T-helper 2 cell (primary cell): Measurements from ENCODE around the gene FHAD1.
A peak's percentile ranks its signal among the peaks of the same experiment; 100 is the strongest.
"Not testable (repeated sequence)": the region's sequence is repeated elsewhere in the genome, so short reads cannot be mapped to it uniquely, and the experiment has no call there.

Experiments
- DNase-seq, 5 experiments: peaks; one replicate each; pipeline versions ENCODE4 v3.0.0 to v3.0.0-alpha.2; 2012 to 2022

Gene FHAD1

DNA sequence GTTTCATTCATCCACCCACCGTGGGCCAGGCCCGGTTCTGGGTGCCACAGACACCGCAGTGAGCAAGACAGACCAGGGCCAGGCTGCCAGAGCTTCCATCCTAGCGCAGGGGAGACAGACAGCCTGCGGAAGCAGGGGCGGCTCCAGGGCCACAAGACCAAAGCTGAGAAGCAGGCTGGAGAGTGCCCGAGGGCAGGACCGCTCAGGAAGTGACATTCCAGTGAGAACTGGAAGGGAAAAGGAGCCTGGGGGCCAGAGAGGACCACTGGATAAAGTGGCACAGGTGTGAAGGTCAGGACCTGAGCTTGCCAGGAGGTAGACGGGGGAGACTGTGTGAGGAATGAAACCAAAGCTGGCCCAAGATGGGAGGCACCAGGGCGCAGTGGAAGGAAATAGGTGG, 103.1 kb downstream of the FHAD1 start:
- no peak for DNase-seq

DNA sequence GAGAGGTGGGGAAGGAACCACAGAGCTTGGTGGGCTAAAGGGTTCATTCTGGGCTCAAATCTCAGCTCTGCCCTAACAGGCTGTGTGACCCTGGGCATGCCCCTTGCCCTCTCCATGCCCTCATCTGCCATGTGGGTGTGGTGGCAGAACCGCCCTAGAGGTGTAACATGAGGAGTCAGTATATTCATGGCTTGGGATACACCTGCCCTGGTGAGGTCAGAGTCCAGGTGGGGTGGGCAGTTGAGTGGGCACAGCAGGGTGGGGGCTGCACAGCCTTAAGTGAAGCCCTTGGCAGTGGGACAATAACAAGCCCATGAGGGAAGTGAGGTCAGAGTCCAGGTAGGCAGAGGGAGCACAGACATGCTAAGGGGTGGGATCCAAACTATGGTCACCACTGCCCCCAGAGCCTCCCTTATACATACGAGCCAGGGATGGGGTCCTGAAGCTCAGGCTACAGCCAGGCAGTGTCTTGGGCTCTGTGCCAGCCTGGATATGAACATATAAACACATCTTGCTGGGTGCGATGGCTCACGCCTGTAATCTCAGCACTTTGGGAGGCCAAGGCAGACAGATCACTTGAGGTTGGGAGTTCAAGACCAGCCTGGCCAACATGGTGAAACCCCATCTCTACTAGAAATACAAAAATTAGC, 103.7 kb downstream of the FHAD1 start:
- DNase-seq: no peak

DNA sequence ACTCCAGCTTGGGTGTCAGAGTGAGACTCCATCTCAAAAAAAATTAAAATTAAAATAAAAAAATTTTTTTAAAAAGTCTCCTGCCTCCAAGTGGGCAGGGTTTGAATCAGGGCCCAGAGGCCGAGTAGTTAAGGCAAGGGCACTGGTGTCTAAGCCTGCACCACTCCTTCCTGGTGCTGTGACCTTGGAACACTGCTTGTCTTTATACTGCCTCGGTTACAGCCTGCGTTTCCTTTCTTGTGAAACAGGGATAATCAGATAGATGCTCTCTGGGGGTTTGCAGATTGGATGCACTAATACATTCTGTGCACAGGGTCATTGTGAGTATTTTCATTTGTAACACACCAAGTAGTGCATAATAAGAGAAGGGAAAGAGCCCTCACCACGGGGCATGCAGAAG, 104.3 kb downstream of the FHAD1 start:
- DNase-seq: no peak

DNA sequence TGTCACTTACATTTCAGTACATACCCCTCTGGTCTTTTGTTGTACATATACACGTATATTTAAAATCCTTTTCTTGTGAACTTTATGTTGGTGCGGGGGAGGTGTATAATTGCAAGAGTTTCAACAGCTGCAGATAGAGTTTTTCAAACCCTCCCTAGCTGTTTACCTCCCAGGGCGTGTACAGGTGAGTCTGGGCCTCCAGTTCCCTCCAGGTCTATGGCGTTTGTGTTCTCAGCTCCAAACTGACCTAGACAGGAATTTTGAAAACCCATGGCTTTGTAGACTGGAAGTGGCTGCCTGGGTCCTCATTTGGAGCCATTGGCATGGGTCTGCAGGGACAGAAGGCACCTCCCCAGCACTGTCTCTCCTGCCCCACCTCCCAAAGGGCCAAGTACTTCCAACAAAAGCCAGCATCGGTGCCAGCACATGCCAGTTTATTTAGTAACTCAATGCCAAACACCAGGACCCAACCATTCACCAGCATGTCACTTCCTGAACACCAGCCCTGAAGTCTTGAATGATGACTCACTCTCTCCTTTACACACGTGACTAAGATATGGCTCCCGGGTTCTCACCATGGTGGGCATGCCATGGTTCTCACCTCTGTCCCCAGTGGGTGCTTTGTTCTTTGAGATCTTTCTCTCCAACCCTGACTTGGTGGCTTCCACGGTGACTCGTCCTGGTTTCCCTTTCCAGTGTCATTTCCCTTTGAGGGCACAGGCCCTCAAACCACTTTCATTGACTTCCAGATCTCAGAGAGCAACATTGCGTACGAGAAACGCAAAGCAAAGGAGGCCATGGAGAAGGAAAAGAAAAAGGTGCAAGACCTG, 105.3 kb downstream of the FHAD1 start:
- peak in 2 of 5 experiments; percentile 59 to 74 for DNase-seq

DNA sequence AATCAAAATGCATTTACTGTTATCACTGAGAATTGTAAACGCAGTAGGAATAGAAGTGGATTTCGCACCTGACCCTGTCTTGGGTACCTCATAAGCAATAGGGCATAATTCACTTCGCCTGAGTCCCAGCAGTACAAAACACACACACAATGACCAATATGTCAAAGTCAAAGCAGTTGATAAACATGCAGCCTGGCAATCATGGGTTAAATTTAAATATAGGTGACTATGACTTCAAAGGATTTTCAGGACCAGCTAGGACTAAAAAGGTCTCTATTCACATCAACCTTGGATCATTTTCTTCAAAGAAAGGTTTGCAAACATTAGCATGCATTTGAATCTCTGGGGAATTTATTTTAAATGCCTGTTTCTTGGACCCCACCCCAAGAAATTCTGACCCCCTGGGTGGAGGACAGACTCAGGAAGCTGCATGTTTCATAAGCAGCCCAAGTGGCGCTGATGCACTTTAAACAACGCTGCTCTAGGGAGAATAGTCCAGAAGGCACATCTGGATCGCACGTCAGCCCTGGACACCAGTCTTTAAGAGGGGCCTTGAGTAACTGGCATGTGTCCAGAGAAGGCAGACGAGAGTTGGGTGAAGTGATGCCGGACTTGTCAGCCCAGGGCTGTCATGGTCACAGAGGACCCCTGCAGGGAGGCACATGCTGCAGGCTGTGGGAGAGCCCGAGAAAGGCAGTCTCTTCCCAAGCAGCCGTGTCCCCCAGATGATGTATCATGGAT, 107.0 kb downstream of the FHAD1 start:
- no peak for DNase-seq

DNA sequence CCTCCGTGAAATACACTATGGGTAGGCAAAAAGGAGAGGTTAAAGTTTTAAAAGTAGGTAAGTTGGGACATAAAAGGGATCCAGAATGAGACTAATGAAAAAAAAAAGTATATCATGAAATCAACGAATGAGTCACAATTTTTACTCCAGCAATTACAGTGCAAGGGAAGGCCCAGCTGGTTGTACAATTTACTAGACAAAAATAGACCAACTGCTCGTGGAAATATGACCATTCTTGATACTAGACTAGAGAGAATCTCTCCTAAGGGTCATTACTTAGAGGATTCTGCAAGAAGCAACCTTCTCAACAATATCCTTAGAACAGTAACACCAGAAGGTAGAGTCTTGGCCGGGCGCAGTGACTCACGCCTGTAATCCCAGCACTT, 107.5 kb downstream of the FHAD1 start:
- DNase-seq: no peak

DNA sequence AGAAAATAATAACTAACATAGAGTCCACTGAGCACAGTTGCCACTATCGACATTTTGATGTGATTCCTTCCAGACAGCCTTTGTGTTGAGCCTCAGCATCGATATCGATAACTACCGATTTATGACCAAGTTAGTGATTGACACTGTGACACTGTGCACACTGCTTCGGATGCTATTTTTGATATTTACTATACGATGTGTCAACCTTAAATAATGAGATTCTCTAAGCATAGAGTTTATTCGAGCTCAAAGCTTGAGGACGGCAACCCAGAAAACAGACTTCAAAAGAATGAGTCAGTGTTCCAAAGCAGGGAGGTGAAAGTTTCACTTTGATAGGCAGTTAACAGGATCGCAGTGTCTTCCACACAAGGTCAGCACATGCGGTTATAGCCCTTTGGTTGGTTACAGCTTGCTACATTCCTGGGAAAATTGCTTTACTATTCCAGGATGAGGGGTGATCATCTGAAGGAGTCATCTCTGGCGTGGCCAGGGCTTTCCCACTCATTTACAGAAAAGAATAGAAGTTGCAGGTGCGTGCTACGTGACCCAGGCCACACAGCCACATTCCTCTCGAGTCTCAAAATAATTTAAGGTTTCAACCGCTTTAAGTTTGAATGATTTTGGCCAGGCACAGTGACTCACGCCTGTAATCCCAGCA, 109.1 kb downstream of the FHAD1 start:
- no peak for DNase-seq

DNA sequence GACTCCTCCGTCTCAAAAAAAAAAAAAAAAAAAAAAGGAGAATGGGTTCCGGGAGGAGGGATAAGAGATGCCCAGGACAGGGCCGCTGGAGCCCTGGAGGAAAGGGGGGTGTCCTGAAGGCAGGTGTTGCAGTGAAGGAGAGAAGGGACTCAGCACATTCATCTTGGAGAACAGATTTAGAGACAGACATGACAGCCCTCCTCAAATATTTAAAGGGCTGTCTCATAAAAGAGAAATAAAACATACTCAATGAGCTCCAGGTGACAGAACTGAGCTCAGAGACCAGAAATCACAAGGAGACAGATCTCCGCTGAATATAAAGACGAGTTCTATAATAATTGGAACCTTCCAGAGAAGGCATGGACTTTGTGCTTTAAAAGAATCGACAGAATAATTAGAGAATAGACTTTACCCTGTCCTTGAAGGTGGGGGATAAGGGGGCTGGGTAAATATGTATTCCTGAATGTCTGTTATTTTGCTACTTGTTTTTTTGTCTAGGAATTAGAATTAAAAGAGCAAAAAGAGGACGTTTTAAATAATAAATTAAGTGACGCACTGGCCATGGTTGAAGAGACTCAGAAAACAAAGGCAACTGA, 110.7 kb downstream of the FHAD1 start:
- no peak for DNase-seq

DNA sequence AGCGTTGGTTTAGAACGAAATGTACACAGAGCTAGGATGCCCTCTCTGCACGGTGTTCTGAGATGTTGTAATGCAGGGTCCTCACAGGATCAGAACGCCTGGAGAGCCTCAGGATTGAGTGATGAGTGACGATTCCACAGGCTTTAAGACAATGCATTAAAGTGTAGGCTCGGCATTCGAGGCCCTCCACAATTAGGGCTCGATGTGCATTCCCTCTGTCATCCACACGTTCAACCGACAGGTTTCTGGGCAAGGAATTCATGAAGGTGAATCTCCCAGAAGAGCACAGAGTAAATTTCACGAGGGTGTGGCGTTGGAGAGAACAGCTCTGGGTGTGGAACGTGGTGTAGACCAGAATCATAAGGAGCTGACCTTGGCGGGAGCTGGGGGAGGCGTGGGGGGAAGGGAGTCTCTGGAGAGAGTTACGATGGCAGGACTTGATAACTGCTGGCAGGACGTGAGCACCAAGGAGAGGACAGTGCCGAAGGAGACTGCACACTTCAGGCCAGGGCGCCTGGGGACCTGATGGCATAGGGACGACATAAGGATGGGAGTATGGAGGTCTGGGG, 111.6 kb downstream of the FHAD1 start:
- DNase-seq: no peak

DNA sequence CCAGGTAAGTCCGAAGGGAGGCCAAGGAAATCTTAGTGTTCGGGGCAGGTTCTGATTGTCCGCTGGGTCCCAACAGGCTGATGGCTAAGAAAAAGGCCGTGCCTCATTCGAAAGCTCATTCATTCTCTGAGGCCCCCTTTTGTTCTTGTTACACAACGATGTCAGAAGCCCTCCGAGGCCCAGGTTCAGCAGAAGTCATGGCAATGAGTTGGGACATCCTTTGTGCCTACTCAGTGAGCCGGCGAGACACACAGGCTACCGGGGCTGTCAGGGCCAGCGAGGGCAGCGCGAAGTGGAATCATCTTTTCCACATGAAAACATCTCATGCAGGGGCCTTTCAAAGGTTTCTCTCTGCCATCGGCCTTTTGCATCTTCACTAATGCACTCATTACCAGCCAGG, 113.7 kb downstream of the FHAD1 start:
- DNase-seq: no peak

DNA sequence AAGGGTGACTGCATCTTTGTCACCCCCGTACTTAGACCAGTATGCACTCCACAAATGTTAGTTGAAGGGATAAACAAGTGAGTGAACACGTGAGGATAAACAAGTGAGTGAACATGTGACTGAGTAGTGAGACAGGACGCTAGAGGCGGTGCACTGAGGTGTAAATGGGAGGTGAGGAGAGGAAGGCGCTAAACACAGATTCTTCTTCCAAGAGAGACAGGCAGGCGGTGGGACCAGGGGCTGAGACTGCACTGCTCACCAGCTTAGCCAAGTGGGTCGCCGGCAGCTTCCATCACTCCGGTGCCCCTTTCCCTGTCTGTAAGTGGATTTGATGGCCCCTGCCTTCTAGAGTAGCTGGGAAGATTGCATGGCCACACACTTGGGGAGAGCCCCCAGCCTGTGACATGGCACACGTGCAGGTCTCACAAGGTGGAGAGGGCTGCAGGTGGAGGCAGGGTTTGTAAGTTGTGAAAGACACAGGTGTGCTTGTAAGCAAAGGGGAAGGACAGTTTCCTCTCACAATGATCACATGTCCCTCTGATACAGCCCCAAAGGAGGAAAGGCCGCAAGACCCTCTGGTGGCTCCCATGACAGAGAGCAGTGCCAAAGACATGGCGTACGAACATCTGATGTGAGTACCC, 115.2 kb downstream of the FHAD1 start:
- no peak for DNase-seq

DNA sequence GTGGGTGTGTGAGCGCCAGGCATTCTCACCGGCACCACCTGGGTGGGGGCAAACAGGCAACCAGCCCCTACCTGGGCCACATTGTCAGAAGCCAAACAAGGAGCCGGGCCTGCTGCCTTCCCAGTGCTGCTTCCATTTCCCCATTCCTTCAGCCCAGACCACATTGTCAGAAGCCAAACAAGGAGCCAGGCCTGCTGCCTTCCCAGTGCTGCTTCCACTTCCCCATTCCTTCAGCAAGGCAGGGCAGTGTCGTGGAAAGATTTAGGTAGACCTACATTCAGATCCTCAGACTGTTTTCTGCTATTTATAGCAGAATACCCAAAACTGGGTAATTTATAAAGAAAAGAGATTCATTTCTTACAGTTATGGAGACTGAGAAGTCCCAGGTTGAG, 115.7 kb downstream of the FHAD1 start:
- DNase-seq: no peak

DNA sequence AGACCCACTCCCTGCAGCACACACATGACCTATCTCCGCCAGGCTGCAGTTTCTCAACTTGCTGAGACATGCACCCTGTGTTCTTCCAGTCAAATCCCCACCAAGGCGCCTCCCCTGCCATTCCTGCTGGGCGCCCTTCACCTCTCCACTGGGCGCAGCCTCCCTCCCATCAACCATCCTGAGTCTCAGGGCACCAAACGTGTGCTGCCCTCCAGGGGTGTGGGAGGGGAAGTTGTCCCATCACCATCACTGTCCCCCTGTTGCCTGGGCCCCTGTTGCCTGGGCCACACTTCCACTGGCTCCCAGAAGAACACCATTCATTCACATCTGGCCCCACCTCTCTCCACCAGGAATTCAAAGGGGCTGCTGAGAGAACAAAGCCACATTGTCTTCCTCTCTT, 117.7 kb downstream of the FHAD1 start:
- peak in 1 of 5 experiments; percentile 26 for DNase-seq

DNA sequence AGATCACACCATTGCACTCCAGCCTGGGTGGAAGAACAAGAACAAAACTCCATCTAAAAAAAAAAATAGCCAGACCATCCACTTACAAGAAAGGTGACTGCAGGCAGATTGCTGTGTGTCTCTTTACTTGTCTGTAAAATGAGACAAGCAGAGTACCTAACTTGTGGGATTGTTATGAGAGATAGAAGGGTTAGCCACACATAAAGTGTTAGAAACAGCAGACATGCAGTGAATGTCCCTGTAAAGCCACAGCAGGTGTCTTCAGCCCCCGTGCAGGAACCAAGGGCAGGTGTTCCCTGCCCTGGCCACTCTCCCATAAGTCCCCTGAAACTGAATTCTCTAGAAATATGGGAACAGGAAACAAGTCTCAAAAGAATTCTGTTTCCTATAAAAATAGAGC, 121.9 kb downstream of the FHAD1 start:
- DNase-seq: no peak

DNA sequence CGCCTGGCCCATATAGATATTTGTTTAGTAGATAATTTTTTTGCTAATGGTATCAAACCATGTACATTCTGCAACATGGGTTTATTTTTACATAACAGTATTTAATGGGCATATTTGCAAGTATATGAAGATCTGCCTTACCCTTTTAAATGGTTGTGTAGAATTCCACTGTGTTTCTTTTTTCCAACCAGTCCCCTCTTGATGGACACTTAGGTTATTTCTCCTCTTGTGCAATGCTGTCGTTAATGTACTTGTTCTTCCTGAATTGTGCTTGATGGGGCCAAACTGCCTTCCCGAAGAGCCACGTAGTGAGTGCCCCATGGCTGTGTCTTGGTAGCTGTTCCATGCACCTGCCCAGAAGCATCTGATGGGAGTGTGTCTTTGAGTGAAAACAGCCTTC, 123.2 kb downstream of the FHAD1 start:
- DNase-seq: no peak

DNA sequence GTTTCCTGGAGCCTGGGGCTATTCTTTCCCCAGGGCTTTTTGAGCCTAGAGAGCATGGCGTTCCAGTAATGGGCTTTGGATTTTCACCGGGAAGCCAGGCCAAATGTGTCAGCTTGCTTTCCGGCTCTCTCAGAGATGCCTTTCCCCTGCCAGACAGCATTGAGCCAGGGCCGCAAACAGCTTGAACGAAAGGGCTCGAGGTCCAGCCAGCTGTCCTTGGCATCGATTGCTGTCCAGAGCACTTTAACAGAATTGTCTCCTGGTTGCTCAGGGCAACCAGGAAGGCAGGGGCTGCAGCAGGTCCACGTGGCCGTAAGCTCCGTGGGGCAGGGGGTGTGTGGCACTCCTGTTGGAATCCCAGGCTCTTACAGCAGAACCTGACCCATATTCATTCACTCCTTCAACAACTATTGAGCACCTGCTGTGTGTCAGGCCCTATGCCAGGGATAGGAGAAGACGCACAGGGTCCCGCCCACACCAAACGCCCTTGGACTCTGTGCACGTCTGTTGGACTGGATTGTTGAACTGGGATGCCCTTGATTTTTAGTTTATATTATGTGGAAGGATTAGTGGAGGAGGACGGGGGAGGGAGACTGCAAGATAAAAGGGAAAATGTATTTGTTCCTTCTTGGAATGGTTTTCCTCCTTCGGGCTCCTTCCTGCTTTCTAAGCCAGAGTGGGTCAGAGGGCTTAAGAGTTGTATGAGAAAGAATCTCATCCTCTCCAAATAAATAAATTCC, 123.9 kb downstream of the FHAD1 start:
- no peak for DNase-seq

DNA sequence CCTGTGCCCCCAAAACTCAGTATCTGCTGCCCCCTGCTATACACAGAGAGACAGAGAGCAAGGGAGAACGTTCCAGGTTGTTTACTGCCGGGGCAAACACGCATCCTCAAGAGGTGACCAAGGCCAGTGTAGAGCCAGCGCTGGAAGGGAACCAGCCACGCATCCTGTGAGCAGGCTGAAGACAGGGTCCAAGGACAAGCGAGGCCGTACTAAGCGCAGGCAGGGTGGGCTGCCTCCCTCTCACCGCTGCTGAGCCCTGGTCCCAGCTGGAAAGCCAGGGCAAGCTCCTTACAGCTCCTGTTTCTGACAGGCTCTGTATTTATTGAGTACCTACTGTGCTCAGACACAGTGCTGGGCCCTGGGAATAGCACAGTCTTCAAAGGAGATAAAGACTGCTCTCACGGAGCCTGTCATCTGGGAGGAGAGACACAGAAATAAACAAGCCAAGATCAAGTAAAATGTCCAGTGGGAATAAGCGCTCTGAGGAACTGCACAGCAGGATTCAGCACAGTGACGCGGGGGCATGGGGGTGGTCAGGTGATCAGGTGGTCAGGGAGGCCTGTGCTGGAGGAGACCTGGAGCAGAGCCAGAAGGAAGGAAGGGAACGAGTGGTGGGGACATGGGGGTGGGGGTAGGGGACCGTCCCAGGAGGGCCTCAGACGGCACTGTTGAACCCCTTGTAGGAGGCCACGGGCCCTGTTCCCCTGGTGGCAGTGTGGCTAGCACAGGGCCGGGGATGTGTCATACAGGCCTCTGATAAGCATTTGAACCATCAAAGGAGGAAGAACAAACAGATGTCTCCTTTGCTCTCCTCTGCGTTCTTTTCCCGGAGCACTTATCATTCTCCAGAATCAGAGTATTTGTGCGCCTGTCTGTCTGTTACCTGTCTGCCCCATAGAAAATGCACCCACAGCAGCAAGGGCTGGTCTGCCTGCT, 124.9 kb downstream of the FHAD1 start:
- no peak for DNase-seq

DNA sequence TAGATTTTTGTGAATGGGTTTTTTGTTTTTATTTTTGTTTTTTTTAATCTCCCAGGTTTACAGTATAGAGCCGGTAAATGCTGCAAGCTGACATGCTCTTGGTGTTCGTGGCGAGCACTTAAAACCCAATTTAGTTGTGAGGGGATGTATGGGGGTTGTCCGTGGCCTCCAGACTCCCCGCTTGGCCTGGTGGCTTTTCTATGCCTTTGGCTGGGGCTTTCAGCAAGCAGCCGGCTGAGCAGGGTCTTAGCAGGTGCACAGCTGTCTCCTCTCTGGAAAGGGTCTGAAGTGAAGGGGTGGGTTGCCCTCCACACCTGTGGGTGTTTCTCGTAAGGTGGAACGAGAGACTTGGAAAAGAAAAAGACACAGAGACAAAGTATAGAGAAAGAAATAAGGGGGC, 131.7 kb downstream of the FHAD1 start:
- no peak for DNase-seq

DNA sequence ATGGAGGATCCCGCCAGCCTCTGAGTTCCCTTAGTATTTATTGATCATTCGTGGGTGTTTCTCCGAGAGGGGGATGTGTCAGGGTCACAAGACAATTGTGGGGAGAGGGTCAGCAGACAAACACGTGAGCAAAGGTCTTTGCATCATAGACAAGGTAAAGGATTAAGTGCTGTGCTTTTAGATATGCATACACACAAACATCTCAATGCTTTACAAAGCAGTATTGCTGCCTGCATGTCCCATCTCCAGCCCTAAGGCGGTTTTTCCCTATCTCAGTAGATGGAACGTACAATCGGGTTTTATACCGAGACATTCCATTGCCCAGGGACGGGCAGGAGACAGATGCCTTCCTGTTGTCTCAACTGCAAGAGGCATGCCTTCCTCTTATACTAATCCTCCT, 132.1 kb downstream of the FHAD1 start:
- not testable (repeated sequence) for DNase-seq
